HepG2 (cell line): ENCODE results near the gene LAPTM4A. TPM values are rescaled to one million over a fixed set of nuclear protein-coding genes. Genes with fewer than 3 reads are reported as not detected.

Source experiments
- CREB1 ChIP-seq, 2 experiments: fragments of 450-650 bp in 1 of 2; IDR thresholded peaks; 2 replicates each; pipeline ENCODE4 v1.6.1; 2016 to 2017; ENCODE audit warnings: control low read depth in 1 of 2, mild to moderate bottlenecking in 1 of 2, missing compliant biosample characterization in 1 of 2, missing genetic modification characterization in 1 of 2
- MXI1 ChIP-seq: IDR thresholded peaks from 3 replicates; pipeline ENCODE4 v1.6.1; 2012; ENCODE audit warnings: low read depth, low read length, inconsistent platforms, borderline replicate concordance
- SMAD3 ChIP-seq: sonication (generic); formaldehyde crosslinking; IDR thresholded peaks from 2 replicates; pipeline ENCODE4 v1.4.0; 2020; ENCODE audit warnings: missing genetic modification reagents
- SOX5 ChIP-seq: IDR thresholded peaks from 2 replicates; pipeline ENCODE4 v1.6.1; 2016; ENCODE audit warnings: borderline replicate concordance
- THYN1 ChIP-seq: sonication (generic); formaldehyde crosslinking; IDR thresholded peaks from 2 replicates; pipeline ENCODE4 v1.8.1; 2023; ENCODE audit warnings: low read depth, mild to moderate bottlenecking, moderate library complexity, missing genetic modification reagents, borderline replicate concordance
- TRIM22 ChIP-seq: fragments of 450-650 bp; IDR thresholded peaks from 2 replicates; pipeline ENCODE4 v1.6.1; 2017
- ZKSCAN1 ChIP-seq: fragments of 150-350 bp; IDR thresholded peaks from 2 replicates; pipeline ENCODE4 v1.6.1; 2014; ENCODE audit warnings: low read length
- ZNF274 ChIP-seq: sonication (generic); formaldehyde crosslinking; IDR thresholded peaks from 2 replicates; pipeline ENCODE4 v1.5.1; 2020; ENCODE audit warnings: mild to moderate bottlenecking, missing genetic modification reagents
- ZNF562 ChIP-seq: sonication (generic); formaldehyde crosslinking; IDR thresholded peaks from 2 replicates; pipeline ENCODE4 v1.8.0; 2022; ENCODE audit warnings: missing genetic modification reagents, borderline replicate concordance
- ZNF782 ChIP-seq: sonication (generic); formaldehyde crosslinking; IDR thresholded peaks from 2 replicates; pipeline ENCODE4 v1.4.0; 2020; ENCODE audit warnings: missing genetic modification reagents, mild to moderate bottlenecking, borderline replicate concordance
- ZNF790 ChIP-seq: sonication (generic); formaldehyde crosslinking; IDR thresholded peaks from 2 replicates; pipeline ENCODE4 v1.8.0; 2022; ENCODE audit warnings: missing genetic modification reagents, mild to moderate bottlenecking, borderline replicate concordance
- ZNF792 ChIP-seq: IDR thresholded peaks from 2 replicates; pipeline ENCODE4 v1.6.1; 2016
- ZNF891 ChIP-seq: sonication (generic); formaldehyde crosslinking; IDR thresholded peaks from 2 replicates; pipeline ENCODE4 v1.5.0; 2020; ENCODE audit warnings: mild to moderate bottlenecking, missing genetic modification reagents
- polyA plus RNA-seq, 8 experiments: library from polyadenylated mRNA; depleted of rRNA in 3 of 8; stranded (reverse) in 7 of 8; unstranded in 1 of 8; fragments of >200 nt; fragmentation: Illumina TruSeq in 4 of 8; extraction: Trizol in 4 of 8; gene quantifications; 2 replicates each; pipeline versions ENCODE4 v1.2.1 to v1.2.3, GENCODE V29; 2011 to 2016; ENCODE audit warnings: low read depth in 4 of 8, missing spikeins in 1 of 8, mixed read lengths in 1 of 8; ENCODE audit not compliant: insufficient read depth in 1 of 8
- total RNA-seq, 5 experiments: library from RNA; depleted of rRNA; stranded (reverse); fragments of >200 nt; fragmentation: Illumina TruSeq; extraction: Trizol; gene quantifications; 2 replicates each; pipeline ENCODE4 v1.2.3, GENCODE V29; 2016; ENCODE audit warnings: low read depth in 1 of 5
- TF ChIP-seq, protein P1 (sequence below): IDR thresholded peaks from 2 replicates; pipeline ENCODE4 v1.4.0; 2020; ENCODE audit warnings: mild to moderate bottlenecking, missing genetic modification reagents
- TF ChIP-seq, protein P2 (sequence below): IDR thresholded peaks from 2 replicates; pipeline ENCODE4 v1.6.1; 2016

The LAPTM4A gene
- total and polyA plus RNA-seq, 2 of the 13 experiments (the other 11 are each of a cell fraction or from before 2014, with no cell fraction given), result 116 to 558 TPM

DNA sequence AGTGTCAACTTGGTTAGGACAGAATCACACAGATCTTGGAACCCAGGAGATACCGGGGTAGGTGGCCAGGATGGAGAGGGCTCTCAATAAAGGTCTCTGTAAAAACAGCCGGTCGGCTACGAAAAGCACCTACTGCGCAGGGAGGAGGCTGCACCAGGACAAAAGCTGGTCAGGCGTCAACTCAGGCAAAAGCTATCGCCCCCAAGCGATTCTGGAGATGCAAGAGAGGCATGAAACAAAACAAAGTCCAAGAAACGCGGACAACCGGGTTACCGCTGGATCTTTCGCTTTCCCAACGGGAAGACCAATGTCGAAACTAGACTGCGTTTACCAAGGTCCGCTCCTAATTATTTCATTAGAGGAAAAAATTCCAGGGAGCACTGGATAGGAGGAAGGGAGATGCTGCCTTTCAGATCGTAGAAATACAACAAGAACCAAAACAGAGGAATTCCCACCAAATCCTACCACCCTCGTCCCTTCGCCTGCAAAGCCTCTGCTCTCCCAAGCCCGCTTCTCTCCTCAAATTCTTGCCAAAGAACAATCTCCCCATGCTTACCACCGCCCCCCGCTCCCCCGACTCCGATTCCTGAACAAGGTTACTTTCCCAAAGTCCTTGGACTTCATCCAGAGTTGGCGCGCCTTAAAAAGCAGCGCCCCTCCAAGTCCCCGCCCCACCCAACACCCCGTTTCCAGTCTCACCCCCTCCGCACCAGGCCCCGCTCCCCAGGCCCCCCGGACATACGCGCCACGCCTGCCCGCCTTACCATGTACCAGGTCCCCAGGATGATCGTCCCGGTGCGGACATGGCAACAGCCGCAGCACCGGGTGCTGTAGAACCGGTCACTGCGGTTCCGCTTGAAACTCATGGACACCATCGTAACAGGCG is 539 bp downstream of the LAPTM4A start (continued):
- TF ChIP-seq TRIM22 (no peak), ZNF891 (0 out of 2 replicates have a peak, but pooled peaks have one; percentile 9), SOX5 (peak; percentile 31; the same call in 1 of the 2 replicates), ZNF792 (CRISPR knock-in tag) (0 out of 2 replicates have a peak, but pooled peaks have one; percentile 16), MXI1 (no peak), ZKSCAN1 (peak; percentile 93), CREB1 (IDR thresholded peaks at IDR 0.05) (no peak), CREB1 (CRISPR knock-in tag; IDR thresholded peaks at IDR 0.05) (no peak), THYN1 (CRISPR knock-in tag) (0 out of 2 replicates have a peak, but pooled peaks have one; percentile 54), ZNF562 (CRISPR knock-in tag) (no peak), SMAD3 (0 out of 2 replicates have a peak, but pooled peaks have one; percentile 23), ZNF790 (CRISPR knock-in tag) (0 out of 2 replicates have a peak, but pooled peaks have one; percentile 7), ZNF782 (CRISPR knock-in tag) (0 out of 2 replicates have a peak, but pooled peaks have one; percentile 7), ZNF274 (CRISPR knock-in tag) (peak; percentile 59; the same call in 1 of the 2 replicates)
- TF ChIP-seq, protein P1, sequence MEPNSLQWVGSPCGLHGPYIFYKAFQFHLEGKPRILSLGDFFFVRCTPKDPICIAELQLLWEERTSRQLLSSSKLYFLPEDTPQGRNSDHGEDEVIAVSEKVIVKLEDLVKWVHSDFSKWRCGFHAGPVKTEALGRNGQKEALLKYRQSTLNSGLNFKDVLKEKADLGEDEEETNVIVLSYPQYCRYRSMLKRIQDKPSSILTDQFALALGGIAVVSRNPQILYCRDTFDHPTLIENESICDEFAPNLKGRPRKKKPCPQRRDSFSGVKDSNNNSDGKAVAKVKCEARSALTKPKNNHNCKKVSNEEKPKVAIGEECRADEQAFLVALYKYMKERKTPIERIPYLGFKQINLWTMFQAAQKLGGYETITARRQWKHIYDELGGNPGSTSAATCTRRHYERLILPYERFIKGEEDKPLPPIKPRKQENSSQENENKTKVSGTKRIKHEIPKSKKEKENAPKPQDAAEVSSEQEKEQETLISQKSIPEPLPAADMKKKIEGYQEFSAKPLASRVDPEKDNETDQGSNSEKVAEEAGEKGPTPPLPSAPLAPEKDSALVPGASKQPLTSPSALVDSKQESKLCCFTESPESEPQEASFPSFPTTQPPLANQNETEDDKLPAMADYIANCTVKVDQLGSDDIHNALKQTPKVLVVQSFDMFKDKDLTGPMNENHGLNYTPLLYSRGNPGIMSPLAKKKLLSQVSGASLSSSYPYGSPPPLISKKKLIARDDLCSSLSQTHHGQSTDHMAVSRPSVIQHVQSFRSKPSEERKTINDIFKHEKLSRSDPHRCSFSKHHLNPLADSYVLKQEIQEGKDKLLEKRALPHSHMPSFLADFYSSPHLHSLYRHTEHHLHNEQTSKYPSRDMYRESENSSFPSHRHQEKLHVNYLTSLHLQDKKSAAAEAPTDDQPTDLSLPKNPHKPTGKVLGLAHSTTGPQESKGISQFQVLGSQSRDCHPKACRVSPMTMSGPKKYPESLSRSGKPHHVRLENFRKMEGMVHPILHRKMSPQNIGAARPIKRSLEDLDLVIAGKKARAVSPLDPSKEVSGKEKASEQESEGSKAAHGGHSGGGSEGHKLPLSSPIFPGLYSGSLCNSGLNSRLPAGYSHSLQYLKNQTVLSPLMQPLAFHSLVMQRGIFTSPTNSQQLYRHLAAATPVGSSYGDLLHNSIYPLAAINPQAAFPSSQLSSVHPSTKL (CRISPR knock-in tag), result peak; percentile 50
- TF ChIP-seq, protein P2, sequence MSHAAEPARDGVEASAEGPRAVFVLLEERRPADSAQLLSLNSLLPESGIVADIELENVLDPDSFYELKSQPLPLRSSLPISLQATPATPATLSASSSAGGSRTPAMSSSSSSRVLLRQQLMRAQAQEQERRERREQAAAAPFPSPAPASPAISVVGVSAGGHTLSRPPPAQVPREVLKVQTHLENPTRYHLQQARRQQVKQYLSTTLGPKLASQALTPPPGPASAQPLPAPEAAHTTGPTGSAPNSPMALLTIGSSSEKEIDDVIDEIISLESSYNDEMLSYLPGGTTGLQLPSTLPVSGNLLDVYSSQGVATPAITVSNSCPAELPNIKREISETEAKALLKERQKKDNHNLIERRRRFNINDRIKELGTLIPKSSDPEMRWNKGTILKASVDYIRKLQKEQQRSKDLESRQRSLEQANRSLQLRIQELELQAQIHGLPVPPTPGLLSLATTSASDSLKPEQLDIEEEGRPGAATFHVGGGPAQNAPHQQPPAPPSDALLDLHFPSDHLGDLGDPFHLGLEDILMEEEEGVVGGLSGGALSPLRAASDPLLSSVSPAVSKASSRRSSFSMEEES, result 0 out of 2 replicates have a peak, but pooled peaks have one; percentile 26
